ENCODE results near the gene TMEM258.

TMEM258 gene

GRCh38 chr11:61834278-61835048, 42.1 kb upstream of the TMEM258 start:
- peak overlapping the region; percentile 74 to 97 (median 84) for H3K9ac ChIP-seq
- H3K4me2 ChIP-seq: peak overlapping the region; percentile 91 to 100 (median 98)
- peaks cover 0 to 57% (median 33%) of the 10 kb centered on the region in 11 experiments; a peak in 17 of 22 replicates for H4K20me1 ChIP-seq
- peak overlapping the region; percentile 74 to 99 (median 92) for H3K27ac ChIP-seq
- 0 out of 22 replicates have a peak, but pooled peaks of 1 of the 11 experiments have one; percentile 35 for TF ChIP-seq Cebpa-rat (IDR thresholded peaks at IDR 0.05)
- H3K4me1 ChIP-seq: peaks cover 70 to 79% (median 75%) of the 10 kb centered on the region in 10 experiments
- H3K4me3 ChIP-seq: peak overlapping the region in 9 of 10 experiments; percentile 11 to 97 (median 31); a peak in 13 of 20 replicates
- peaks cover 19 to 65% (median 36%) of the 10 kb centered on the region in 11 experiments for H3K36me3 ChIP-seq
- H3K27me3 ChIP-seq: no peaks in the 10 kb centered on the region
- H3K9me3 ChIP-seq (replicated peaks in 1 of 11): no peaks in the 10 kb centered on the region

GRCh38 chr11:61833926-61834277, 41.5 kb upstream of the TMEM258 start:
- H3K4me3 ChIP-seq: peak overlapping the region in 9 of 10 experiments; percentile 11 to 97 (median 30); a peak in 12 of 20 replicates
- peak overlapping the region; percentile 74 to 99 (median 92) for H3K27ac ChIP-seq
- H3K27me3 ChIP-seq: no peaks in the 10 kb centered on the region
- peaks cover 0 to 57% (median 39%) of the 10 kb centered on the region in 11 experiments; a peak in 17 of 22 replicates for H4K20me1 ChIP-seq
- H3K36me3 ChIP-seq: peaks cover 15 to 59% (median 30%) of the 10 kb centered on the region in 11 experiments; a peak in 21 of 22 replicates
- TF ChIP-seq Cebpa-rat (IDR thresholded peaks at IDR 0.05): no peak
- peak overlapping the region; percentile 74 to 97 (median 84) for H3K9ac ChIP-seq
- H3K4me1 ChIP-seq: peaks cover 72 to 82% (median 77%) of the 10 kb centered on the region in 10 experiments
- H3K4me2 ChIP-seq: peak overlapping the region; percentile 91 to 100 (median 98)
- H3K9me3 ChIP-seq (replicated peaks in 1 of 11): no peaks in the 10 kb centered on the region

DNA sequence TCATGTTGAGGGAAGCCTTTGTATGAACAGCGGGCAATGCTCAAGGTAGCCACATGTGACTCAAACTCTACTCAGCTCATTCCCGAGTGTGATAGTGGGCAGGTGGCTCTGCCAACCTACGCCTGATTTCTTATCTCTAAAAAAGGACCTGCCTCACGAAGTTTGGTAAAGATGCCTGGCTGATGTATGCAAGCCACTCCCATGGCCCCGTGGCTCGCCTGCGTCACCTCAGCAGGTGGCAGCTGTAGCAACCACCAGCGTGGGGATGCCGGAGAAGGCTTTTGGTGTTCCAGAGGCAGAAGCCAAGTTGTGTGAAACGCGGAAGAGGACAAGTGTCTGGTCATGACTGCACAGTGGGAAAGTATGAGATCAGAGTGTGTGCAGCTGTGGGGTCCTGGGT, 41.1 kb upstream of the TMEM258 start:
- peak overlapping the region in 9 of 10 experiments; percentile 11 to 97 (median 31); a peak in 10 of 20 replicates for H3K4me3 ChIP-seq
- H3K9ac ChIP-seq: peak overlapping the region; percentile 74 to 97 (median 84); a peak in 20 of 22 replicates
- H3K27me3 ChIP-seq: no peaks in the 10 kb centered on the region
- H3K9me3 ChIP-seq (replicated peaks in 1 of 11): no peaks in the 10 kb centered on the region
- H4K20me1 ChIP-seq: peaks cover 0 to 53% (median 39%) of the 10 kb centered on the region in 11 experiments; a peak in 17 of 22 replicates
- peaks cover 11 to 55% (median 26%) of the 10 kb centered on the region in 11 experiments; a peak in 21 of 22 replicates for H3K36me3 ChIP-seq
- no peak for TF ChIP-seq Cebpa-rat (IDR thresholded peaks at IDR 0.05)
- H3K4me1 ChIP-seq: peaks cover 72 to 82% (median 77%) of the 10 kb centered on the region in 10 experiments
- peak overlapping the region; percentile 91 to 100 (median 98) for H3K4me2 ChIP-seq
- H3K27ac ChIP-seq: peak overlapping the region; percentile 74 to 99 (median 92)

- H3K4me2 ChIP-seq: peak overlapping the region; percentile 91 to 100 (median 98)
- peak overlapping the region in 10 of 11 experiments; percentile 75 to 99 (median 94); a peak in 18 of 22 replicates for H3K27ac ChIP-seq
- peaks cover 72 to 82% (median 77%) of the 10 kb centered on the region in 10 experiments for H3K4me1 ChIP-seq
- TF ChIP-seq Cebpa-rat (IDR thresholded peaks at IDR 0.05): no peak
- peak overlapping the region in 10 of 11 experiments; percentile 74 to 97 (median 94); a peak in 15 of 22 replicates for H3K9ac ChIP-seq
- no peaks in the 10 kb centered on the region for H3K27me3 ChIP-seq
- H4K20me1 ChIP-seq: peaks cover 0 to 47% (median 39%) of the 10 kb centered on the region in 11 experiments; a peak in 17 of 22 replicates
- peaks cover 3 to 48% (median 18%) of the 10 kb centered on the region in 11 experiments; a peak in 21 of 22 replicates for H3K36me3 ChIP-seq
- H3K9me3 ChIP-seq (replicated peaks in 1 of 11): no peaks in the 10 kb centered on the region
- peak overlapping the region in 5 of 10 experiments; percentile 11 to 97 (median 80); a peak in 6 of 20 replicates for H3K4me3 ChIP-seq
Observed at GRCh38 chr11:61832754-61833153, 40.4 kb upstream of the TMEM258 start.

DNA sequence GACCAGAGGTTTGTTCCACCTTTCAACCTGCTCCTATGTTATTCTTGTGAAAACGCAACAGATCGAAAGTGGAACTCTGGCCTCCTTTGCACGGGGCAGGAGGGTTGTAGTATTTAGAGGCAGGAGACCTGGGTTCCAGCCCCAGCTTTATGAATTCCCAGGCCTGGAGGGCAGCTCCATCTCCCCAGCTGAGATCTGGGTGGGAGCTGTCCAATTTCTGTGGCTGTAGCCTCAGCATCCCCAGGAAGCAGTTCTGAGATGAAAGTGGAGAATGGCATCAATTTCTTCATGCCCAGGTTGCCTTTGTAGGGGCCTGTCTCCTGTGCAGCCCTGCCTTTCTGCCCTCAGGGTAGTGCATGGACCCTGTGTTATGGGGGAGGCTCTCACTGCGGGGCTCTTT, 39.8 kb upstream of the TMEM258 start:
- H3K4me1 ChIP-seq: peaks cover 72 to 78% (median 75%) of the 10 kb centered on the region in 10 experiments
- H3K36me3 ChIP-seq: peaks cover 0 to 42% (median 13%) of the 10 kb centered on the region in 11 experiments; a peak in 19 of 22 replicates
- no peaks in the 10 kb centered on the region for H3K27me3 ChIP-seq
- no peak for TF ChIP-seq Cebpa-rat (IDR thresholded peaks at IDR 0.05)
- H3K9me3 ChIP-seq (replicated peaks in 1 of 11): no peaks in the 10 kb centered on the region
- H4K20me1 ChIP-seq: peaks cover 0 to 44% (median 39%) of the 10 kb centered on the region in 11 experiments; a peak in 17 of 22 replicates
- peak overlapping the region; percentile 91 to 100 (median 98) for H3K4me2 ChIP-seq
- H3K27ac ChIP-seq: peak overlapping the region in 10 of 11 experiments; percentile 89 to 99 (median 96); a peak in 17 of 22 replicates
- peak overlapping the region; percentile 39 to 98 (median 95); a peak in 18 of 22 replicates for H3K9ac ChIP-seq
- peak overlapping the region in 7 of 10 experiments; percentile 78 to 97 (median 87); a peak in 9 of 20 replicates for H3K4me3 ChIP-seq

DNA sequence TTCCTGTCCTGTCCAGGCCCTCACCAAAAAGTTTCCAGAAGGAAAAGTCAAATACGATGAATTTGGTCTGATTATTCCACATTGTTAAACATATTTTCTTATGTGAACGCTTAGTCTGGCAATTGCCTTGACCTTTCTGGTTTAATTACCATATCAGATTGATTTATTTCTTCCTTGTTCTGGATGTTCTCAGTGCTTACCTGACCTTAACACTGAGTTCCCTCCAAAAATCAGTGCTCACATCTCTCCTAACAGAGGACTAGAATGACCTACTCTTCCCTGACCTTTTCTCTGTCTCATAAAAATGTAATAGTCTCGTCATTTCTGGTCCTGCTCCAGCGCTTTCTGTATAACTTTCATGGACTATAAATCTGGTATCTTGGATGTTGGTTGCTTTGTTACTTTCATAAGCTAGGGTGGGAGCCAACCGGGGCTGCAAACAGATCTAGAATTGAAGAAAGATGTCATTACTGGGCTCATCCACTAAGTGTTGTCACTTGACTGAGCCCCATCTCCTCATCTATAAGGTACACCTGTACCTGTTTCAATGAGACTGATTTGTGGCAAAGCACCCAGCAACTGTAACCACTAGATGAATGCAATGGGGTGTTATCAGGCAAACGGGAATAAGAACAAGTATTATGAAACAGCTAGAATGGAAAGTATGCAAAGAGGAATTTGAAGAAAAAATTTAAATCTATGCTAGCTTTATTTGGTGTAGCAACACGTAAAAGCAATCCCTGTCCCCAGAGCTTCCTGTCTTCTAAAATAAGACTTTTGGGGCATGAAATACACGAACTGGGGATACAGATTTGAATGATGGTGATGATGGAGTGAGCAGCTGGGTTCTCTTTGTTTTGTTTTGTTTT, 38.1 kb upstream of the TMEM258 start:
- Histone ChIP-seq H3K27ac (peak overlapping the region in 10 of 11 experiments; percentile 93 to 99 (median 96); a peak in 17 of 22 replicates), H3K9ac (peak overlapping the region; percentile 90 to 98 (median 95); a peak in 21 of 22 replicates), H3K4me1 (peaks cover 74 to 79% (median 77%) of the 10 kb centered on the region in 10 experiments), H3K9me3 (replicated peaks in 1 of 11) (no peaks in the 10 kb centered on the region), H3K36me3 (peaks cover 0 to 31% (median 7%) of the 10 kb centered on the region in 11 experiments; a peak in 11 of 22 replicates), H4K20me1 (peaks cover 0 to 44% (median 39%) of the 10 kb centered on the region in 11 experiments; a peak in 17 of 22 replicates), H3K4me2 (peak overlapping the region; percentile 91 to 100 (median 98)), H3K4me3 (peak overlapping the region; percentile 78 to 97 (median 89)), H3K27me3 (no peaks in the 10 kb centered on the region)
- TF ChIP-seq Cebpa-rat (IDR thresholded peaks at IDR 0.05): no peak

GRCh38 chr11:61829806-61830205, 37.4 kb upstream of the TMEM258 start:
- Histone ChIP-seq H3K27me3 (no peaks in the 10 kb centered on the region), H3K4me2 (peak overlapping the region; percentile 91 to 100 (median 98)), H3K36me3 (peaks cover 0 to 31% (median 7%) of the 10 kb centered on the region in 11 experiments; a peak in 11 of 22 replicates), H3K4me3 (peak overlapping the region; percentile 78 to 97 (median 89)), H3K9me3 (replicated peaks in 1 of 11) (no peaks in the 10 kb centered on the region), H4K20me1 (peaks cover 0 to 44% (median 39%) of the 10 kb centered on the region in 11 experiments; a peak in 17 of 22 replicates), H3K4me1 (peaks cover 67 to 73% (median 71%) of the 10 kb centered on the region in 10 experiments), H3K9ac (peak overlapping the region; percentile 90 to 98 (median 95); a peak in 21 of 22 replicates), H3K27ac (peak overlapping the region in 10 of 11 experiments; percentile 93 to 99 (median 96); a peak in 21 of 22 replicates)
- TF ChIP-seq Cebpa-rat (IDR thresholded peaks at IDR 0.05): no peak

Measured in BLaER1 treated with 17β-estradiol and CSF1 and Interleukin-3, amounts not matched to agents 10 nM and 100 nM (cell line).